ENCODE data around the gene KCNMA1. TPM values are rescaled to one million over a fixed set of nuclear protein-coding genes. Genes with fewer than 3 reads are reported as not detected.

KCNMA1 gene
- total RNA-seq, 1 donor from 2014 or later, result not detected

- DNase-seq, result no peak
- H3K4me3 Mint-ChIP-seq, result no peak overlapping the region
- peaks cover 1% of the 10 kb centered on the region for H3K27me3 Mint-ChIP-seq
- H3K9me3 Mint-ChIP-seq, result no peaks in the 10 kb centered on the region
- H3K36me3 Mint-ChIP-seq (ENCODE audit: low read depth), result no peaks in the 10 kb centered on the region
- intact Hi-C loops (cut with micrococcal nuclease), result no loop called here
- no peak overlapping the region for H3K27ac Mint-ChIP-seq
- no peaks in the 10 kb centered on the region for H3K4me1 Mint-ChIP-seq
These were observed 24.0 kb downstream of the KCNMA1 start for GRCh38 chr10:77613476-77614130.

GRCh38 chr10:77611670-77612069 lies 25.9 kb downstream of the KCNMA1 start:
- Mint-ChIP-seq H3K4me3 (no peak overlapping the region), H3K36me3 (ENCODE audit: low read depth) (no peaks in the 10 kb centered on the region), H3K4me1 (no peaks in the 10 kb centered on the region), H3K27ac (no peak overlapping the region), H3K9me3 (no peaks in the 10 kb centered on the region), H3K27me3 (peaks cover 1% of the 10 kb centered on the region)
- no peak for DNase-seq
- intact Hi-C loops (cut with micrococcal nuclease), result no loop called here

DNA sequence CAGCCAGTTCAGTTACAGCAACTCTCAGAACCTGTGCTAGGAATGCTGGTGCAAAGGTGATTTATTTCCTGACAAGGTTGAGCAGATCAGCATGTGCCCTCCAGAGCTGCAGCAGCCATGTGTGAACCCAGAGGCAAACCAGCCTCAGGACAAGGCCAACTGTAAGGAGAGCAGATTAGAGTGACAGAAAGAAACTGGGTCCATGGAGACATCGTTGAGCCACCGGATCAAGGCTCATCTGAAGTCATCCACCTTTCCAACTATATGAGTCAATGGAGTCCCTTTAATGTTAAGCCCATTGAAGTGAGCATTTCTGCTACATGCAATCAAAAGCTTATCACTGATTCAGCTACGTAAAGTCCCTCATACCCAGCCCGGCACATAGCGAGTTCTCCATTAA lies 26.4 kb downstream of the KCNMA1 start:
- intact Hi-C loops (cut with micrococcal nuclease), result no loop called here
- no peak for DNase-seq
- H3K36me3 Mint-ChIP-seq (ENCODE audit: low read depth), result no peaks in the 10 kb centered on the region
- no peak overlapping the region for H3K4me3 Mint-ChIP-seq
- no peak overlapping the region for H3K27ac Mint-ChIP-seq
- H3K27me3 Mint-ChIP-seq, result peaks cover 1% of the 10 kb centered on the region
- H3K9me3 Mint-ChIP-seq, result no peaks in the 10 kb centered on the region
- no peaks in the 10 kb centered on the region for H3K4me1 Mint-ChIP-seq

DNA sequence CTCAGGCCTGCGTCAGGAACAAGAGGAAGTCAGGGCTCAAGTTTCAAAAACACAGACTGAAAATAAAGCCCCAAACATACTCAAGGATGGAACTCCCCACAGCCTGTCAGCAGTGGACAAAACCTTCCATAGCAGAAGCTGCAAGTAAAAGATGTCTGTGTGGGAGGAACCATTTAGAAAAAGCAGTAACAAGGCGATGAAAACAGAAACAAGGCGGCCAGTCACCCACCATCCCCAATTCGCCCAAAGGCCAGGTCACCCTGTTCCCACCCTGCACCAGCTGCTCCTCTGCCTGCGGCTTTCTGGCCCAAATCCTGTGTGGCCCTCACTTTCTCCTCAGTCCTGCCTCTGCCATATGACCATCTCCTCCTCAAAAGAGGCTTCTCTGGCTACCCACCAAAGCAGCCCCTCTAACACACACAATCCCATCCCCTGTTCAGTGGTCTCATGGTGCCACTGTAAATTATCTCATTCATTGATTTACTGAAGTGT lies 27.8 kb downstream of the KCNMA1 start:
- intact Hi-C loops (cut with micrococcal nuclease), result no loop called here
- Mint-ChIP-seq H3K4me3 (no peak overlapping the region), H3K9me3 (no peaks in the 10 kb centered on the region), H3K4me1 (no peaks in the 10 kb centered on the region), H3K27me3 (peaks cover 1% of the 10 kb centered on the region), H3K27ac (no peak overlapping the region), H3K36me3 (ENCODE audit: low read depth) (no peaks in the 10 kb centered on the region)
- no peak for DNase-seq

DNA sequence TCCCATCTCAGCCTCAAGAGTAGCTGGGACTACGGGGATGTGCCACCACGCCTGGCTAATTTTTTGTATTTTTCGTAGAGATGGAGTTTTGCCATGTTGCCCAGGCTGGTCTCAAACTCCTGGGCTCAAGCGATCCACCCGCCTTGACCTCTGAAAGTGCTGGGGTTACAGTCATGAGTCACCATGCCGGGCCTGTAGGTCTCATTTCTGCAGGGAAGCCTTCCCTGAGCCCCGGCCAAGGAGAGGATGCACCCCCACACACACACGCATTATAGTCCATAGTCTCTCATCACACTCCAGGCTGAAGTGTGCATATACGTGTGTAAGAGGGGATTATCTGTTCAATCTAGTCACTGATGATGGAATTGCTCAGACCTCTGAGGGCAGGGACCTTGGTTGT lies 29.3 kb downstream of the KCNMA1 start:
- no peaks in the 10 kb centered on the region for H3K27me3 Mint-ChIP-seq
- H3K4me3 Mint-ChIP-seq, result no peak overlapping the region
- no peaks in the 10 kb centered on the region for H3K4me1 Mint-ChIP-seq
- no peak overlapping the region for H3K27ac Mint-ChIP-seq
- intact Hi-C loops (cut with micrococcal nuclease), result no loop called here
- H3K9me3 Mint-ChIP-seq, result no peaks in the 10 kb centered on the region
- H3K36me3 Mint-ChIP-seq (ENCODE audit: low read depth), result no peaks in the 10 kb centered on the region
- DNase-seq, result no peak

- Mint-ChIP-seq H3K27ac (no peak overlapping the region), H3K36me3 (ENCODE audit: low read depth) (no peaks in the 10 kb centered on the region), H3K9me3 (no peaks in the 10 kb centered on the region), H3K4me1 (peaks cover 5% of the 10 kb centered on the region), H3K27me3 (no peaks in the 10 kb centered on the region), H3K4me3 (no peak overlapping the region)
- intact Hi-C loops (cut with micrococcal nuclease), result no loop called here
- no peak for DNase-seq
These were observed 30.9 kb downstream of the KCNMA1 start for GRCh38 chr10:77606751-77607150.

- peaks cover 5% of the 10 kb centered on the region for H3K4me1 Mint-ChIP-seq
- no peak overlapping the region for H3K4me3 Mint-ChIP-seq
- H3K9me3 Mint-ChIP-seq, result no peaks in the 10 kb centered on the region
- no peaks in the 10 kb centered on the region for H3K36me3 Mint-ChIP-seq (ENCODE audit: low read depth)
- intact Hi-C loops (cut with micrococcal nuclease), result no loop called here
- no peak overlapping the region for H3K27ac Mint-ChIP-seq
- H3K27me3 Mint-ChIP-seq, result no peaks in the 10 kb centered on the region
- DNase-seq, result no peak
These were observed 32.1 kb downstream of the KCNMA1 start for GRCh38 chr10:77605466-77605865.

GRCh38 chr10:77604941-77605351 lies 32.7 kb downstream of the KCNMA1 start:
- intact Hi-C loops (cut with micrococcal nuclease), result no loop called here
- Mint-ChIP-seq H3K27me3 (no peaks in the 10 kb centered on the region), H3K27ac (no peak overlapping the region), H3K4me3 (no peak overlapping the region), H3K9me3 (no peaks in the 10 kb centered on the region), H3K4me1 (peaks cover 5% of the 10 kb centered on the region), H3K36me3 (ENCODE audit: low read depth) (no peaks in the 10 kb centered on the region)
- DNase-seq, result no peak

GRCh38 chr10:77604063-77604462 lies 33.5 kb downstream of the KCNMA1 start:
- no peak for DNase-seq
- intact Hi-C loops (cut with micrococcal nuclease), result no loop called here
- Mint-ChIP-seq H3K4me3 (no peak overlapping the region), H3K4me1 (peaks cover 5% of the 10 kb centered on the region), H3K36me3 (ENCODE audit: low read depth) (no peaks in the 10 kb centered on the region), H3K27ac (no peak overlapping the region), H3K27me3 (no peaks in the 10 kb centered on the region), H3K9me3 (no peaks in the 10 kb centered on the region)

DNA sequence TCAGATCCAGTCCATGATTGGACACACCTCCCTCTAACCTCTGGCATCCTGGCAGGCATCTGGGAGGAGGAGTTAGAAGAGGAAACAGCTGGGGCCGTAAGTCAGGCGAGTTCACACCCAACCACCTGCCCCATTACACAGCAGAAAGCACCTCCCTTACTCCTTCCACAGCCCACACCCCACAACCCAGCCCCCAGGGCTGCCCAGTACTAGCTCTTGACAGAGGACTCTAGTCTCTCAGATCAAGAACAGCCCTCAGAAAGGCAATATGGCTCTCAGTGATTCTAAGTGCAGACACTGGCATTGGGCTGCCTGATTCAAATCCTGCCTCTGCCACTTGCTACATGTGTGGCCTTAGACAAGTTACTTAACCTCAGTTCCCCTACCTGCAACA lies 34.1 kb downstream of the KCNMA1 start:
- H3K4me1 Mint-ChIP-seq, result peaks cover 5% of the 10 kb centered on the region

DNA sequence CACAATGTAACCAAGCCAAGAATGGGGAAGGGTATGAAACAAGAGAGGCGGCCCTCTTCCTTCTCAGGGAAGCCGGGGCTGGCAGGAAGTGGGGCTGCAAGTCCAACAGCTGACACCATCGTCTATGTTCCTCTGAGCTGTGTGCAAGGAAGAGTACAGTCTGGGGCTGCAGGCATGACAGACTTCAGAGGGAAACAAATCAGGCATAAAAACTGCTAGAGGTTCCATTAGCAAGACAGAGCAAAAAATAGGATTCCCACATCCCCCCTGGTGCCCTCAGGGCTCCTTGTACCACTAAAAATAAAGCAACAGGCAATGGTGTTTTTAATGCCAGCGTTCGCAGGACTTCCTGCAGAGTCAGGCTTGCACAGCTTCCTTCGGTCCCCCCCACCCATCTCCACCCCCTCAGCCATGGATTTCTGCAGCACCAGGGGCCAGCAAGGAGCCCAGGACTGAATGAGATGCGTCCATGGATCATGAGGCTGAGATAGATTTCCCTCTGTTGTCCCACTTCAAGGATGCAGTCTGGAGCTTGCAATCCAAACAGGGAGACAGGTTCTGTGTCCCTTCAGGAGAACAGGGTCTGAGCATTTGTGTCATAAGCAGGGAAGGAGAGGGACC lies 34.6 kb downstream of the KCNMA1 start:
- Mint-ChIP-seq H3K27ac (no peak overlapping the region), H3K4me1 (peaks cover 5% of the 10 kb centered on the region), H3K36me3 (ENCODE audit: low read depth) (no peaks in the 10 kb centered on the region), H3K4me3 (no peak overlapping the region), H3K27me3 (no peaks in the 10 kb centered on the region), H3K9me3 (no peaks in the 10 kb centered on the region)
- no peak for DNase-seq
- intact Hi-C loops (cut with micrococcal nuclease), result no loop called here

More for the DNA sequence above, 34.1 kb downstream of the KCNMA1 start:
- Mint-ChIP-seq H3K9me3 (no peaks in the 10 kb centered on the region), H3K27ac (no peak overlapping the region), H3K36me3 (ENCODE audit: low read depth) (no peaks in the 10 kb centered on the region), H3K27me3 (no peaks in the 10 kb centered on the region), H3K4me3 (no peak overlapping the region)
- intact Hi-C loops (cut with micrococcal nuclease), result no loop called here
- no peak for DNase-seq

- DNase-seq, result no peak
- Mint-ChIP-seq H3K27me3 (no peaks in the 10 kb centered on the region), H3K27ac (no peak overlapping the region), H3K4me1 (peaks cover 5% of the 10 kb centered on the region), H3K4me3 (no peak overlapping the region), H3K36me3 (ENCODE audit: low read depth) (no peaks in the 10 kb centered on the region), H3K9me3 (no peaks in the 10 kb centered on the region)
- intact Hi-C loops (cut with micrococcal nuclease), result no loop called here
These were observed 35.2 kb downstream of the KCNMA1 start for GRCh38 chr10:77602231-77602912.

GRCh38 chr10:77601488-77601887 lies 36.1 kb downstream of the KCNMA1 start:
- DNase-seq, result no peak
- Mint-ChIP-seq H3K4me1 (peaks cover 5% of the 10 kb centered on the region), H3K27ac (no peak overlapping the region), H3K9me3 (no peaks in the 10 kb centered on the region), H3K4me3 (no peak overlapping the region), H3K36me3 (ENCODE audit: low read depth) (no peaks in the 10 kb centered on the region), H3K27me3 (no peaks in the 10 kb centered on the region)
- intact Hi-C loops (cut with micrococcal nuclease), result no loop called here

DNA sequence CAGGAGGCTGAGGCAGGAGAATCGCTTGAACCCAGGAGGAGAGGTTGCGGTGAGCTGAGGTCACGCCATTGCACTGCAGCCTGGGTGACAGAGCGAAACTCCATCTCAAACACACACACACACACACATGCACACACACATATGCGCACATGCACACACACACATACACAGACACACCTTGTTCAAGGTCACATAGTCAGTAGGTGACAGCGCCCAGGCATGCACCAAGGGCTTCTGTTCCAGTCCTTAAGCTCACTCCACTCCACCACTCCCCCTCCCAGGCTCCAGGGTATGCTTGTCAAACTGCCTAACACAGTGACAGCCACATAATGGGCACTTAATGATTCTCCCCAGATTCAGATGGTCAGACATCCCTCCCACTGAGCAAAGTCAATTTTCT lies 37.0 kb downstream of the KCNMA1 start:
- no peak for DNase-seq
- Mint-ChIP-seq H3K9me3 (no peaks in the 10 kb centered on the region), H3K4me1 (peaks cover 5% of the 10 kb centered on the region), H3K4me3 (no peak overlapping the region), H3K27me3 (no peaks in the 10 kb centered on the region), H3K27ac (no peak overlapping the region), H3K36me3 (ENCODE audit: low read depth) (no peaks in the 10 kb centered on the region)
- intact Hi-C loops (cut with micrococcal nuclease), result no loop called here
